Ovary (tissue), 3 donors: Measurements from ENCODE around the gene NPHP1.

Source experiments
- EP300 ChIP-seq: sonication (generic); formaldehyde crosslinking; IDR thresholded peaks from one replicate; pipeline ENCODE4 v1.6.1; 2017; ENCODE audit warnings: antibody characterized with exemption
- POLR2A ChIP-seq: fragments of 450-650 bp; IDR thresholded peaks from one replicate; pipeline ENCODE4 v1.6.1; 2017; ENCODE audit warnings: antibody characterized with exemption, mild to moderate bottlenecking, moderate library complexity
- TF ChIP-seq, protein P1 (sequence below), 3 donors: fragments of 450-650 bp in 2 of 3; fragments of 200-600 bp in 1 of 3; IDR thresholded peaks; one replicate each; pipeline versions ENCODE4 v1.5.1 to v1.8.0; 2016 to 2022; ENCODE audit warnings: antibody characterized with exemption in 3 of 3, mild to moderate bottlenecking in 1 of 3
- donor health status: DM: no; HTN: no; CAD: no.

DNA sequence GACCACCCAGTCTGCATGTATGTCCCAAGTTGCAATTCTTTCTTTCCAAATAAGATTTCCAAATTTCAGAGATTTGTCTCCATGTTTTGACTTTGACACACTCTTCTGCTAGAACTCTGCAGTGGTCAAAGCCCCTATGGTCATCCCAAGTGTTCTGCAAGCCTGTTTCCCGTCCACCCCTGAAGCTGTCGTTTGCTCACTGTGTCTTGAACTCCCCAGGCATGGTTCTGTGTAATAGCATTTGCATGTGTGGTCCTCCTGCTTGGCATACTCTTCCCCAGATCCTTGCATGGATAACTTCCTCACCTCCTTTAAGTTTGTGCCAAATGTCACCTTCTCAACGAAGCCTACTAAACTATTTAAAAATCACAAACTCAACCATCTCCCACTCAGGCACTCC, 11.4 kb upstream of the NPHP1 start:
- TF ChIP-seq, protein P1, sequence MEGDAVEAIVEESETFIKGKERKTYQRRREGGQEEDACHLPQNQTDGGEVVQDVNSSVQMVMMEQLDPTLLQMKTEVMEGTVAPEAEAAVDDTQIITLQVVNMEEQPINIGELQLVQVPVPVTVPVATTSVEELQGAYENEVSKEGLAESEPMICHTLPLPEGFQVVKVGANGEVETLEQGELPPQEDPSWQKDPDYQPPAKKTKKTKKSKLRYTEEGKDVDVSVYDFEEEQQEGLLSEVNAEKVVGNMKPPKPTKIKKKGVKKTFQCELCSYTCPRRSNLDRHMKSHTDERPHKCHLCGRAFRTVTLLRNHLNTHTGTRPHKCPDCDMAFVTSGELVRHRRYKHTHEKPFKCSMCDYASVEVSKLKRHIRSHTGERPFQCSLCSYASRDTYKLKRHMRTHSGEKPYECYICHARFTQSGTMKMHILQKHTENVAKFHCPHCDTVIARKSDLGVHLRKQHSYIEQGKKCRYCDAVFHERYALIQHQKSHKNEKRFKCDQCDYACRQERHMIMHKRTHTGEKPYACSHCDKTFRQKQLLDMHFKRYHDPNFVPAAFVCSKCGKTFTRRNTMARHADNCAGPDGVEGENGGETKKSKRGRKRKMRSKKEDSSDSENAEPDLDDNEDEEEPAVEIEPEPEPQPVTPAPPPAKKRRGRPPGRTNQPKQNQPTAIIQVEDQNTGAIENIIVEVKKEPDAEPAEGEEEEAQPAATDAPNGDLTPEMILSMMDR (IDR thresholded peaks at IDR 0.05), result no peak
- no peak for TF ChIP-seq POLR2A
- no peak for TF ChIP-seq EP300
